Endometrial microvascular endothelial cells (primary cell): ENCODE measurements around the gene NKAIN2. TPM values are rescaled to one million over a fixed set of nuclear protein-coding genes. Genes with fewer than 3 reads are reported as not detected.
"Not testable (repeated sequence)": the region's sequence is repeated elsewhere in the genome, so short reads cannot be mapped to it uniquely, and the experiment has no call there.

Experiments
- in situ Hi-C: cut with HindIII; loops from 2 replicates; pipeline ENCODE4 v1.10.0; 2017; ENCODE audit warnings: low sequenced_read_pairs, low pct_unique_long_range_greater_than_20kb; ENCODE audit errors: inconsistent ontology term
- total RNA-seq: library from RNA; depleted of rRNA; stranded (reverse); fragments of >200 nt; gene quantifications from one replicate; pipeline ENCODE4 v1.2.3, GENCODE V29; 2015; ENCODE audit errors: inconsistent ontology term

NKAIN2 gene
- total RNA-seq, 1 donor from 2014 or later = not detected

DNA sequence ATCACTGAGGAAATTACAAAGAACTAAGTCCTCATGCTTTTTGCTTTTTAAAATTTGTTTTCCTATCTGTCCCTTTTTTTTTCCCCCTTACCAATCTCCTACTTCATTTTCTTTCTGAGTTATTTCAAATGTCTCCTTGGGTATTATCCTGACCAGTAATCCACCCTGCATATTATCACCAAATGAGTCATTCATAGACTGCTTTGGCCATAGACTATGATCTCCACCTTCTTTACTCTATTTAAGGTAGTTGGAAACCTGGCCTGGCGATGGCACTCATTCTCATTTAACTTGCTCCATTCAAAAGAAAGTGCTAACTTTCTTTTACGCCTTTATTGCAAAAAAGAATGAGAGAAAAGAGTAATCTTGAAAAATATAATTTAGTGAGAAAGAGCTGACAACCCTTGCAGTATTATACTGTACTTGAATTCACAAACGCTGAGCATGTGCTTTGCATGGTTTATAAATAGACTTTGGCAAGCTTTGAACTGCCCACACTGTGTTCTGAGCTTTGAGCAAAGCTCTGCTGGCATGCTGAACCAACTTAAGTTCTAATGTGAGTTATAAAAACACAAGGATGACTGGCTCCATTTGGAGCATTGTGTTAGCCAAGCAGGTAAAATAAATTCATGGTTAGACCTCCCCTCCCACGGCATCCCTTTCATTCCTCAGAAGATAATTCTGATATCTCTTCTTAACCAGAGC, 198.9 kb downstream of the NKAIN2 start:
- in situ Hi-C loops = no loop called here

DNA sequence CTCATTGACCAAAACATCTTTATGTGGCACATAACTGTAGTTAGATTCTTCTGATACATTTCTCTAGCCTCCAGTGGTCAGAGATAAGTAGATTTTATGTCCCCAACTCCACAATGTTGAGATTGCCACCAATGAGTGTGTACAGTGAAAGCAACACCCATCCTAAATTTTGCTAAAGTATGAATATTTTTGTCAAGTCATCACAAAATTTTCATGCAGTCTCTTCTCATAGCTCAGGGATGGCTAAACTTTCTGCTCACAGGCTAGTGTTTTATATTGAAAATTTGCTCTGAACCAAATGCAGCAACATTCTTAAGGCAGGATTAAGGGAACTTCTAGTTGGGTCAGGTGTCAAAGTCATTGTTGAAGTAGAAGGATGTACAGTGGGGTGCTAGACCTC, 203.6 kb downstream of the NKAIN2 start:
- in situ Hi-C loops = no loop called here

DNA sequence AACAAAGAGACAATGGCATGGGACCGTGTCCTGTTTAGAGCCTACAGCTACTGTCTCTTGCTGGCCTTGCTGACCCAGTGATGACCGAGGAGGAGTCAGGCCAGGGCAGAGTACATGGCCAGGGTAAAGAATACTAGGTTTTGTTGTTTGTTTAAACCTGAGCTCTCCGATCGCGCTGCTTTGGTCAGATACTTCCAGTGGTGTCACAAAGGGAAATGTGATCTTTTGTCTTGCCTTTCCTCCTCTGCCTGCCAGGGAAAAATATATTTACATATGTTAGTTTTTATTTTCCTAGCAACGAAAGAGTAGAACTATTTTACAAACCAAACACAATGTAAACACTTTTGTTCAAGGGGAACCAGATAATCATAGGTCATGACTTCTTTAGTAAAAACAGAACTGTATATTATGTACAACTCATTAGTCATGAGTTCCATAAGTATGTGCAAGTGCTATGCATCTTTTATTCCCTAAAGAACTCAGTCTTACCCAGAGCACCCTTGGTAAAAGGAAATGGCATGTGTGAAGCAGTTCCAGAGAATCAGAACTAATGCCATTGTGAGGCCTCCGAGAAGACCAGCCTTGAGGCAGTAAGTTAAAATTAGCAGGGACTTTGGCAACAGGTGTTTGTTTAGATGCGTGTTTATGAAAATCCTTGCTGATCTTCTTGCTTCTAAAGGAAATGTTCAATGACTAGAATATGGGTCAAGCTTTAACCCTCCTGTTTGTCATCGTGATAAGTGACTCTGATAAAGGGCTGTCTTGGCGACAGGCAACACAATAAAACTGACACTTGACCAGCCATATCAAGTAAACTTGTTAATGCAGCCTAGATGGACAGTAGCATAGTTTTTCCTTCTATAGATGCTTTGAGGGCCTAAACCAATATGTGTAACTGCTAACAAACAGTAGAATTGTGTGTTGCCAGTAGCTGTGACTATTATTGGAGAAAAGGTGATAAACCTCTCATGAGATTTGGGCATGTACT, 204.6 kb downstream of the NKAIN2 start:
- in situ Hi-C loops = no loop called here

DNA sequence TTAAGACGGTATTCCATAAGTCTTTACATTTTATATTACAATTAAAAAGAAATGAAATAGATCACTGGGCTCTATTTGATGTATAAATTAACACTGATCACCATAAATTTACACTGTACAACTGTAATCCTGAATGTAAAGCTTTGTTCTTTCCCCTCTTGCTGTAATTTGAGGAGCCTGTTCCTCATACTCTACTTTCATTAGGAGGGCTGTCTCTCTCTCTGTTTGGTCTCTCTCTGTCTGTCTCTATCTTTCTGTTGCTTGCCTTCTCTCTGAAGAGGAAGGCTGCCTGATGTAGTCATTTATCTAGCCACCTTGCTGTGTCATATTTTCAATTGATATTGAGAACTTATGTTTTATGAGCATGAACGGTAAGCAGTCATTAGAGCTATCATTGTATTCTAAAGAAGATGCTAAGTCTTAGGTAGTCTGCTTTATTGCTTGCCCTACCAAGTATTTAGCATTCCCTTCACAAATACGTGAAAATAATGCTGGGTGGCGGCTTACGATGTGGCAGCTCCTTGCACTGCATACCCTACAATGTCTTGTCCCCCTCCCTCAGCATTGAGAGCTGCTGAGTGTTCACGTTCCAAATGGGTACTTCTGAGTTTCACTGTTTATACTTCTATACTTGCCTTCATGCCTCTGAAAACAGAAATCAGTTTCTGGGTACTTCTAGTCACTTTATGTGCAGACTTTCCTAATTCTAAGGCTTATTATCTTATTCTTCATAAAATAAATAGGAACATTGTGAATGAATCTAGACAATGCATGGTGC, 205.5 kb downstream of the NKAIN2 start:
- in situ Hi-C loops = no loop called here

DNA sequence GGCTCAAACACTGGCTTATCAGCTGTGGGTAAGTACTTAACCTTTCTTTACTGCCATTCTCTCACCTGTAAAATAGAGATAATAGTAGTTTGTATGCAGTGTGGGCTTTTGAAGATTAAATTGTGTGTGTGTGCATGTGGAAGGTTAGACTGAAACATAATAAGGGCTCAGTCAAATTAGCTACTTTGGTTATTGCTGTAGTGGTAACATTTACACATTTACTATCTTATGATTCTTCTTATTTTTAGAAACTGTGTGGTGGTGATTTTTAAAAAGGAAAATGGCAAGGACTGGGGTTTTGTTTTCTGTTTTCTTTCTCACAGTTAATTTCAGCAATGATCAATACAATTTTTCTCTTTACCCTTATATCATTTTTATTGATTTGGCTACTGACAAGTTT, 206.9 kb downstream of the NKAIN2 start:
- in situ Hi-C loops = no loop called here

DNA sequence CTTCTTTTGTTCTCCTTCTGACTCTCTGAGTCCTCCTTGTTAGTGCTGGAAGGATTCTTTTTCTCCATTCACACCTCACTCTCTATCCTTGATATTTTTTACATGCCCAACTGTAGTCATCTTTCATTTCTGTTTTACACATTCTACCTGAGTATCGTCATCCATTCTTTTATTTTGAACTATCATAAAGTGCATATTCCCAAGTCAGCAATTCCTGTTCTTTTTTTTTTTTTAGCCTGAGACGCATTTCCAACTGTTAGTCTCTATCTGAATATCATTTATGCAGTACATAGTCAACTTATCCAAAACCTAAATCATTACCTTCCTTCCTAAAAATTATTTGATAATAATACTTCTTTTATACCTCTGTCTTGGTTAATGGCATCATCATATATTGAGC, 207.5 kb downstream of the NKAIN2 start:
- in situ Hi-C loops = no loop called here

DNA sequence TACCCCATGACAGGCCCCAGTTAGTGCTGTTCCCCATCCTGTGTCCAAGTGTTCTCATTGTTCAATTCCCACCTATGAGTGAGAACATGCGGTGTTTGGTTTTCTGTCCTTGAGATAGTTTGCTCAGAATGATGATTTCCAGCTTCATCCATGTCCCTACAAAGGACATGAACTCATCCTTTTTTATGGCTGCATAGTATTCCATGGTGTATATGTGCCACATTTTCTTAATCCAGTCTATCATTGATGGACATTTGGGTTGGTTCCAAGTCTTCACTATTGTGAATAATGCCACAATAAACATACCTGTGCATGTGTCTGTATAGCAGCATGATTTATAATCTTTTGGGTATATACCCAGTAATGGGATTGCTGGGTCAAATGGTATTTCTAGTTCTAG, 218.4 kb downstream of the NKAIN2 start:
- in situ Hi-C loops = not testable (repeated sequence)

DNA sequence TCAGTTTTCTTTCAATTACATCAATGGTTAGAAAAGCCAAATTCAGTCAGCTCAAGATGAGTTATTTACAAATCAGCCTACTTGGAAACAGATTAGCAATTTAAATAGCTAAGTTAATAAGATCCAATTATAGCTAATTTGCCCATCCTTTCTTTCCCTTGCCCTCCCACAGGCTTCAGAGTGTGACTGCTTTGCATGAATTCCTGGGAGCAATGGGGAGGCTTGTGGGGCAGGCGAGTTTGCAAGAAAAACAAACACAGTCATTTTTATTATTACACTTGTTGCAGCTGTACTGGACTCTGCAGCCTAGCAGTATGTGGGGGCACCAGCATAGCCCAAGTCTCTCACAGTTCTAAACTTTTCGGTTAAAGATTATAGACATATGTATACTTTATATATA, 219.0 kb downstream of the NKAIN2 start:
- in situ Hi-C loops = no loop called here

DNA sequence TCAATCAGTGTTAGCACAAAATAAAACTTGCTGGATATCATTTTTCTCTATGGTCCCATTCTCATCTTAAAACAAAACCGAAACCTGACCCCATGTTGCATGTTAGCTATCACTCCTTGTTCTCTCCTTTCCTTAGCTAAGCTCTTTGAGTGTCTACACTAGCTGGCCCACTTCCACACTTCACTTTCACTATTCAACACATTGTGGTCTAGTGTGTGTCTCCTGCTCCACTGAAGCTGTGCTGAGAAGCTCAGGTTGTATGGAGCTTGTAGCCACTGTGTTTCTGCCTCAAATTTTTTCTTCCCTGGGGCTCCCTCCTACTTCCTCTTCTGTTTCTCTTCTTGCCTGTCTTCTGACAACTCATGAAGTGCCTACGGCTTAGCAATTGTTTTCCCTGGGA, 223.0 kb downstream of the NKAIN2 start:
- in situ Hi-C loops = no loop called here

DNA sequence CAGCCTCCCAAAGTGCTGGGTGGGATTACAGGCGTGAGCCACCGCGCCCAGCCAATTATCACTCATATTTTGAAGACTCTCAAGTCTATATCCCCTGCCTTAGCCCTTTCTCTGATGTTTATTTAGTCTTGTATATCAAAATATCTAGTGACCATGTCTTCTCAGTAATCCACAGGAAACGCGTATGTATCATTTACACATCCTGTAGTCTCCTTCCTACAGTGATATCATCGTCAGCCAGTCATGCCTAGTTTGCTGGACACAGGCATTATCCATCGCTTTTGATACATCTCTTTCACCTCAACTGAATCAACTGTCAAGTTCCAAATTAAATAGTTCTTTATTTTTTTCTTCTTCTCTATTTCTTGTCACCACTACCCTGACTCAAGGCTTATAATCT, 223.7 kb downstream of the NKAIN2 start:
- in situ Hi-C loops = no loop called here

DNA sequence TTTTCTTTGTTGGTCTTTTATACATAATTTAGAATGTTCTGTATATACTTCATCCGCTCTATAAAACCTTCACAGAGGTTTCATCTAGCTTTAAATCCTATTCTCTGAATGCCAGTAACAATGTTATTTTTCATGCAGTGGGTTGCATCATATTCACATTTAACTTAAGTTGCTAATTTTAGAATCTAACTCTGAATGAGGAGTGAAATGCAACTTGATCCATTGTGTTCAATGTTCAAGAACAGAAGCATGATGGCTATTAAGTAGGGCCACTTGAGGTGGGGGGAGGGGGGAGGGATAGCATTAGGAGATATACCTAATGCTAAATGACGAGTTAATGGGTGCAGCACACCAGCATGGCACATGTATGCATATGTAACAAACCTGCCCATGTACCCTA, 224.5 kb downstream of the NKAIN2 start:
- in situ Hi-C loops = no loop called here

DNA sequence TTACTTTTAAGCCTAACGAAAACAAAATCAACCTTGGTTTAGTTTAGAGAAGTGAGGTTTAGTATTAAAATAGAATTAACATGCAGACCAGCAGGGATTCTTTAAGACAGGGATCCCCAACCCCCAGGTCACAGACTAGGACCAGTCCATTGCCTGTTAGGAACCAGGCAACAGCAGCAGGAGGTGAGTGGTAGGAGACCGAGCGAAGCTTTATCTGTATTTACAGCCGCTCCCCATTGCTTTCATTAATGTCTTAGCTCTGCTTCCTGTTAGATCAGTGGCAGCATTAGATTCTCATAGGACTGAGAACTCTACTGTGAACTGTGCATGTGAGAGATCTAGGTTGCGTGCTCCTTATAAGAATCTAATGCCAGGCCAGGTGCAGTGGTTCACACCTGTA, 225.9 kb downstream of the NKAIN2 start:
- in situ Hi-C loops = no loop called here

DNA sequence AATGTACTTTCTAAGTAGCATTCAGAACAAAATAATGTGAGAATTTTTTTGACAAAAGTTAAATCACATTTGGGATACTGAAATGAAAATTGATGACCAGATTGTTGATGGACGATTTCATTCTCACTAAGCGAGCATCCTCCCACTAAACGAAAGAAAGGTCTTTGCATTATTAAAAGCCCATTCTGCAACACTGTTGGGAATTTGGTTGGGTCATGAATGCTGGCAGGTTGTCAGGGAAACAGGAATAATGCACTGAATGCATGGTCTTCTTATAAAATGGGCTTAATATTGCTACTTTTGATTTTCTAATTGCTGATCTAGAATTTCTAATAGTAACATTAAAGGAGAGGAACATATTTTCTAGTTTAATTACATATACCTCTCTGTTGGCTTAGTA, 229.8 kb downstream of the NKAIN2 start:
- in situ Hi-C loops = no loop called here

DNA sequence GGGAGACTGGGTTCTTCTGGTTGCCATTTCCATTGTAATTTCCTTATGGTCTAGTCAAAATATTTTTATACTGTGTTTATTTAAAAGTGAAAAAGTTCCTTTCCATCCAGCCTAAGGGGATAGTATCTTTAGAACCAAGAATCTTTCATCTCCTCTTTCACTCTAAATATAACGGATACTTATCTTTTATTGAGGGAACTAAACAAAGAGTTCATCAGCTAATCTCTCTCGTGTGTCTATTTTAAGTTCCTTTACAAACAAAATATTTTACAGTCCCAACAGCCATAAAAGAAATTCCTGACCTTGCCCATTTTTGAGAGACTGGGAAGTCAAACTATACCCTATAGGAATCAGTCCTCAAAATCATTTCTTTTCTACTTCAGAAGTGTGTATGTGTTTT, 232.7 kb downstream of the NKAIN2 start:
- in situ Hi-C loops = no loop called here

DNA sequence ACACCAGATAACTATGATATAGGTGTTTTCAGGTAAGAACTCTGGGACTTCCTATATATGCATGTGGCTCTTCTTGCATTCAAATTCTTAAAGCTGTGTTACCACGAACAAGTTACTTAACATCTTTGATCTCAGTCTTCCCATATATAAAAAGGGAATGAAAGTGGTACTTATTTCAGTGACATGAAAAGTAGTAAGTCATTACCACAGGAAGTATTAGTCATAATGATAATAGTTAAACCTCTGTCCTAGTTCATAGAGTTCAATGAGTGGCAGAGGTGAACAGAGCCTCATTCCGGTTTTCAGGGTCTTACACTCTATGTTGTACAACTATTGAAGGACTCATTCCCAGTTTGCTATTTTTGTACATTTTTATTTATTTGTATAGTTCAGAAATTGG, 237.0 kb downstream of the NKAIN2 start:
- in situ Hi-C loops = no loop called here

DNA sequence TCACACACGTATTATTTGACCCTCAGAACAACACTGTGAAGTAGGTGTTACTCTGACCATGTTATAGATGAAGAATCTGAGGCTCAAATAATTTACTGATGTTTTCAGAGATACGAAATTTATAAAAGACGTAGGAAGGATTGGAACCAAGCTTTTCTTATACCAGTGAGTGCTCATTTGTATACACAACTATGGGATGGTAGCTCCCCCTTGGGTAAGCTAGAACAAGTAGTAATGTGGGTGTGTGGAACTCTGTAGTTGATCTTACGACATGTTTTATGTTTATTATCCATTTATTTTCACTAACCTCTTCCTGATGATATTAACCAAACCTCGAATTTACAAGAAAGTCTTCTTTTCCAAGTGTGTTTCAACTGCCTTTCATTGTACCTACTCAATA, 248.5 kb downstream of the NKAIN2 start:
- in situ Hi-C loops = no loop called here

DNA sequence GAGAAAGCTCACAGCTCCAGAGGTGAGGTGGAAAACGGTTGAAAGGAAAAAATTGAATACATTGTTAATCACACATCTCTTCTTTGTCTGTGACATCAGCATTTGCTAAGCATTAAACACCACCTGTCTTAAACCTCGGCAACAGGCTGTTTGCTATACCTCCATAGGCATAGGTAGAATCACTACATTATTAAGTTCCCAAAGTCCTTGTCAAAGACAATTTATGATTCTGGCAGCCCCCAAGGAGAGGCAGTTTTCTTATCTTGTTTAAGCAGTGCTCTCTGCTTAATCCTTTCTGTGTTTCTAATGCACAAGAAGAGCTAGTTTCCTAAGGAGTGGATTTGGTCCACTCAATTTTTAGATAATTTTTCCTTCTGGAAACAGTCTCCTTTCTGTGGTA, 249.7 kb downstream of the NKAIN2 start:
- in situ Hi-C loops = no loop called here

DNA sequence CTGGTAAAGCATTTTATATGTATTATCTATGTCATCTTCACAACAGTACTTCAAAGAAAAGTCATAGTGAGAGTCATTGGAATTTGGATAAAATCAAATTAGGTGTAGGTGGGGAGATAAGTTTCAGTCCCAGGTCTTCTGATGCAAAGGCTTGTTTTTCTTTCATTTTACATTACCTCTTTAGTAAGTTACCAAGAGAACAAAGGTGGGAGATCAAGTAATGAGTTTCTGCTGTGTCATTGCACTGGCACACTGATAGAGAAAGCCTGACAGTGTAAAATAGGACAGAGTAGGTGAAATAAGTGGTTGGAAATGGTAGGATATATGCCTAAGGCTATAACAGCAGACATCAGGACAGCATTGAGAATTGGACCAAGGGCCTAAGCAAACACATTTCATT, 250.4 kb downstream of the NKAIN2 start:
- in situ Hi-C loops = no loop called here

DNA sequence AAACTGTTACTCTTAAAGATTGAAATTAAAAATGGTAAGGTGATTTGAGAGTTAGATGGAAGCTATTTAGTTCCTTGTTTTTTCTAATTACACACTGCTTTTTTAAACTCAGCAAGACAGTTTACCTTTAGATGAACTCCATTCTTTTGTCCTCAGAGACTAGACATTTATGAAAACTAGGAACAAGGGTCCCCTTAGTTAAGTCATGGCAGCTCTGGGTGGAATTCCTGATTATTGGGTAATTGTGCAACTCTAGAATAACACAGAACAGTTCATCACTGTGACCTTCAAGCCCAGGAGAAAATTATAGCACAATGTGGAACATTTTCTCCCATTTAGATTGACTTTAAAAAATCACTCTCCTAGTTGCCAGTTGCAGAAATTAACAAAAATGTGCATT, 251.7 kb downstream of the NKAIN2 start:
- in situ Hi-C loops = no loop called here

DNA sequence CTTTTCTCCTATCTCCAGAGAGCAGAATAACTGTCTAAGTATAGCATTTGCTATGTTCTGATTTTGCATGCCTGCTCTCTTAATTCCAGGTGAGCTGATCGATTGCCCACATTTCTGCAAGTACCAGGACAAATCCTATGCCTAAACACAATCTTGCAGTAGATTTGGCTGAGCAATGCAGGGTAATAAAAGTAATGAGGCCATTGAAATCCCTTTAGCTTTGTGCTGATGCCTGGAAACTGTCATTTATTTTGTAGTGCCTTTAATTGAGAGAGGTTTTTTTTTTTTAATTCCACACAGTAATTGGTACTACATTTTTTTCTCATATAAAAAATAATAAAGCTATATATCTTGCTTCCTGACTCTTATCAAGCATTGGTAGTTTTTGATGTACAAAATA, 252.3 kb downstream of the NKAIN2 start:
- in situ Hi-C loops = no loop called here
